Osteocyte (in vitro differentiated cells): ENCODE measurements around the gene MLX. TPM values are rescaled to one million over a fixed set of nuclear protein-coding genes. Genes with fewer than 3 reads are reported as not detected.
"Not testable (repeated sequence)": the region's sequence is repeated elsewhere in the genome, so short reads cannot be mapped to it uniquely, and the experiment has no call there.

Experiments
- DNase-seq: peaks from one replicate; pipeline ENCODE4 v3.0.0; 2021; ENCODE audit warnings: mixed read lengths; ENCODE audit not compliant: unreplicated experiment; ENCODE audit errors: extremely low spot score
- H3K27ac Mint-ChIP-seq: one replicate; pipeline ENCODE4 v1.8.0; 2021; ENCODE audit warnings: mild to moderate bottlenecking, mixed read lengths; ENCODE audit not compliant: unreplicated experiment
- H3K27me3 Mint-ChIP-seq: one replicate; pipeline ENCODE4 v1.8.0; 2021; ENCODE audit warnings: mixed read lengths; ENCODE audit not compliant: unreplicated experiment
- H3K36me3 Mint-ChIP-seq: one replicate; pipeline ENCODE4 v1.8.0; 2021; ENCODE audit warnings: mixed read lengths; ENCODE audit not compliant: unreplicated experiment
- H3K4me1 Mint-ChIP-seq: one replicate; pipeline ENCODE4 v1.8.0; 2021; ENCODE audit warnings: mixed read lengths; ENCODE audit not compliant: unreplicated experiment
- H3K4me3 Mint-ChIP-seq: one replicate; pipeline ENCODE4 v1.8.0; 2021; ENCODE audit warnings: mild to moderate bottlenecking, moderate library complexity, mixed read lengths; ENCODE audit not compliant: unreplicated experiment
- H3K9me3 Mint-ChIP-seq: one replicate; pipeline ENCODE4 v1.8.0; 2021; ENCODE audit warnings: mixed read lengths; ENCODE audit not compliant: unreplicated experiment
- CTCF ChIP-seq: fragments of 200-600 bp; sonication (generic); IDR thresholded peaks from 2 replicates; pipeline ENCODE4 v1.5.0; 2021; ENCODE audit warnings: antibody characterized with exemption, mild to moderate bottlenecking, moderate library complexity
- total RNA-seq: library from RNA; stranded (reverse); gene quantifications from 2 replicates; pipeline ENCODE4 v1.2.1, GENCODE V29; 2021

The MLX gene
- total RNA-seq, 1 donor from 2014 or later: 34.6 TPM

GRCh38 chr17:42536372-42537155, 30.3 kb upstream of the MLX start:
- Mint-ChIP-seq H3K36me3 (peaks cover 10% of the 10 kb centered on the region), H3K4me1 (peaks cover 39% of the 10 kb centered on the region), H3K9me3 (no peaks in the 10 kb centered on the region), H3K27me3 (no peaks in the 10 kb centered on the region), H3K27ac (peak overlapping the region; percentile 78), H3K4me3 (peak overlapping the region; percentile 85)
- no peak for TF ChIP-seq CTCF
- peak; percentile 91 for DNase-seq

- Mint-ChIP-seq H3K27me3 (no peaks in the 10 kb centered on the region), H3K27ac (peak overlapping the region; percentile 78), H3K4me1 (peaks cover 34% of the 10 kb centered on the region), H3K4me3 (peak overlapping the region; percentile 85), H3K9me3 (no peaks in the 10 kb centered on the region), H3K36me3 (peaks cover 10% of the 10 kb centered on the region)
- TF ChIP-seq CTCF: no peak
- DNase-seq: no peak
Measured at GRCh38 chr17:42537156-42537805, 29.6 kb upstream of the MLX start.

DNA sequence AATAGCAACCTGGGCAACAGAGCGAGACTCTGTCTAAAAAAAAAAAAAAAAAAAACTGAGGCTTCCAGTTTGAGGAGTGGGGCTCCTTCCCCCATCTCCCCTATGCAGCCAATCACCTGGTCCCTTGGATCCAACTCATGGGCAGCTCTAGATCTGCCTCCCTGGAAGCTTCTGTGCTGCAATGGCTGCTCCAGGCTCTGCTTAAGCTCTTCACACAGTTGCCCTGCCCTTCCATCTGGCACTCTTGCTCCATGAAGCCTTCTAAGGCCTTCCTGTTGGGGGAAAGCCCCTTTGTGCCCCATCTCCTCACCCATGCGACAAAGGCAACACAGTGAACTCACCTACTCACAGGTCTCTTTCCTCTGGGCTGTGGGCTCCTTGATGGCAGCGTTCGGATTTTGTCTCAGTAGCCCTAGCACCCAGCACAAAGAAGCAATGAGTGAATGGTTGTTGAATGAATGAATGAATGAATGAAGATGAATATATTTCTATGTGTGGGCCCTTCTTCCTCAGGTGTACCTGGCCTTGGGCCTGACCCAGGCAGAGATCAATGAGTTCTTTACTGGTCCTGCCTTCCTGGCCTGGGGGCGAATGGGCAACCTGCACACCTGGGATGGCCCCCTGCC, 29.0 kb upstream of the MLX start:
- H3K9me3 Mint-ChIP-seq: no peaks in the 10 kb centered on the region
- peak overlapping the region; percentile 71 for H3K27ac Mint-ChIP-seq
- H3K4me1 Mint-ChIP-seq: peaks cover 34% of the 10 kb centered on the region
- peak overlapping the region; percentile 85 for H3K4me3 Mint-ChIP-seq
- no peak for TF ChIP-seq CTCF
- H3K27me3 Mint-ChIP-seq: no peaks in the 10 kb centered on the region
- H3K36me3 Mint-ChIP-seq: peaks cover 12% of the 10 kb centered on the region
- no peak for DNase-seq

GRCh38 chr17:42538482-42538881, 28.4 kb upstream of the MLX start:
- peaks cover 32% of the 10 kb centered on the region for H3K4me1 Mint-ChIP-seq
- peak overlapping the region; percentile 71 for H3K27ac Mint-ChIP-seq
- peak overlapping the region; percentile 85 for H3K4me3 Mint-ChIP-seq
- no peaks in the 10 kb centered on the region for H3K27me3 Mint-ChIP-seq
- no peak for TF ChIP-seq CTCF
- H3K36me3 Mint-ChIP-seq: peaks cover 15% of the 10 kb centered on the region
- no peak for DNase-seq
- H3K9me3 Mint-ChIP-seq: no peaks in the 10 kb centered on the region

DNA sequence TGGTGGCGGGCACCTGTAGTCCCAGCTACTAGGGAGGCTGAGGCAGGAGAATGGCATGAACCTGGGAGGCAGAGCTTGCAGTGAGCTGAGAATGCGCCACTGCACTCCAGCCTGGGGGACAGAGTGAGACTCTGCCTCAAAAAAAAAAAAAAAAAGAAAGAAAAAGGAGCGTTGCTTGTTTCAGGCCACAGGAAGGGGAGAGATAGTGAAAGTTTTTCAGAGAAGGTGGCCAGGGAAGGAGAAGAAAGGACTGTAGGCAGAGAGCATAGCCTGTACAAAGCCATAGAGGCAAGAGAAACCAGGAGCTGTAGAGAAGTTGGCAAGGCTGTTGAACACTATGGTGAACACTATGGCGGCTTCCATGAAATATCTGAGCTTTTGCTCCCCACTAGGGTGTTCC, 26.3 kb upstream of the MLX start:
- H3K27me3 Mint-ChIP-seq, H3K9me3 Mint-ChIP-seq, DNase-seq, H3K27ac Mint-ChIP-seq, H3K4me3 Mint-ChIP-seq: not testable (repeated sequence)
- Mint-ChIP-seq H3K4me1 (peaks cover 23% of the 10 kb centered on the region), H3K36me3 (peaks cover 16% of the 10 kb centered on the region)
